Endodermal cell (in vitro differentiated cells): Measurements from ENCODE around the gene FOXP4. TPM values are rescaled to one million over a fixed set of nuclear protein-coding genes. Genes with fewer than 3 reads are reported as not detected.

Experiments used
- DNase-seq: peaks from one replicate; pipeline ENCODE4 v3.0.0-alpha.2; 2017
- H3K27ac ChIP-seq: 2 replicates; pipeline ENCODE4 v1.5.1; 2013; ENCODE audit warnings: mild to moderate bottlenecking, low read depth, low read length, moderate library complexity
- H3K27me3 ChIP-seq: 2 replicates; pipeline ENCODE4 v1.6.1; 2013; ENCODE audit warnings: mild to moderate bottlenecking, low read length, moderate library complexity; ENCODE audit not compliant: insufficient read depth, control insufficient read depth, poor library complexity, severe bottlenecking
- H3K36me3 ChIP-seq: 2 replicates; pipeline ENCODE4 v1.7.0; 2013; ENCODE audit warnings: mild to moderate bottlenecking, low read length, moderate library complexity; ENCODE audit not compliant: control insufficient read depth, insufficient read depth
- H3K4me1 ChIP-seq: one replicate; pipeline ENCODE4 v1.7.0; 2013; ENCODE audit warnings: low read length; ENCODE audit not compliant: control insufficient read depth, insufficient read depth
- H3K4me3 ChIP-seq: 2 replicates; pipeline ENCODE4 v1.5.1; 2013; ENCODE audit warnings: mild to moderate bottlenecking, low read length, moderate library complexity
- H3K9ac ChIP-seq: 2 replicates; pipeline ENCODE4 v1.6.1; 2013; ENCODE audit warnings: mild to moderate bottlenecking, low read length, moderate library complexity; ENCODE audit not compliant: poor library complexity, severe bottlenecking; ENCODE audit errors: extremely low read depth
- H3K9me3 ChIP-seq: 2 replicates; pipeline ENCODE4 v1.6.1; 2013; ENCODE audit warnings: mild to moderate bottlenecking, low read length, moderate library complexity; ENCODE audit not compliant: control insufficient read depth
- H3K27ac Mint-ChIP-seq: 2 replicates; pipeline ENCODE4 v1.8.0; 2020; ENCODE audit warnings: mixed read lengths
- H3K27me3 Mint-ChIP-seq: 2 replicates; pipeline ENCODE4 v1.8.0; 2021; ENCODE audit warnings: mild to moderate bottlenecking, mixed read lengths; ENCODE audit not compliant: insufficient read depth
- H3K36me3 Mint-ChIP-seq: 2 replicates; pipeline ENCODE4 v1.8.0; 2020; ENCODE audit warnings: low read depth, mixed read lengths
- H3K4me1 Mint-ChIP-seq: 2 replicates; pipeline ENCODE4 v1.8.0; 2020; ENCODE audit warnings: mixed read lengths
- H3K4me3 Mint-ChIP-seq: 2 replicates; pipeline ENCODE4 v1.8.0; 2020; ENCODE audit warnings: mild to moderate bottlenecking, moderate library complexity, mixed read lengths
- H3K9me3 Mint-ChIP-seq: 2 replicates; pipeline ENCODE4 v1.8.0; 2020; ENCODE audit warnings: mild to moderate bottlenecking, mixed read lengths
- CTCF ChIP-seq: fragments of 200-600 bp; sonication (generic); conservative IDR thresholded peaks from 2 replicates; pipeline ENCODE4 v1.5.0; 2021; ENCODE audit warnings: antibody characterized with exemption, mild to moderate bottlenecking
- WGBS, 2 experiments: methylation state at CpG; one replicate each; pipeline versions ENCODE4 v1.1.5 to v1.1.7; 2013; ENCODE audit warnings: missing lambda C conversion rate in 2 of 2, mixed read lengths in 1 of 2; ENCODE audit not compliant: insufficient coverage in 1 of 2, insufficient read length in 1 of 2; 5-methylcytosine and 5-hydroxymethylcytosine counted together
- total RNA-seq, 2 donors: library from RNA; stranded (reverse); fragmentation: NEBNext Ultra II Directional in 1 of 2; extraction: Animal tissue kit (Norgen Biotek cat#: 25700) in 1 of 2; gene quantifications; 2 replicates in 1 of 2; 3 replicates in 1 of 2; pipeline ENCODE4 v1.2.1, GENCODE V29; 2021

The FOXP4 gene
- total RNA-seq, 2 donors from 2014 or later, result 44.4 to 47.7 TPM

GRCh38 chr6:41634657-41635056 lies 88.5 kb downstream of the FOXP4 start:
- H3K9me3 Mint-ChIP-seq, result no peaks in the 10 kb centered on the region

GRCh38 chr6:41635365-41635764 lies 89.2 kb downstream of the FOXP4 start:
- 88 to 100% methylated on average over 1 to 6 of the region's 6 CpGs for WGBS, 2 experiments
- Mint-ChIP-seq H3K4me1 (peaks cover 18% of the 10 kb centered on the region), H3K4me3 (no peak overlapping the region)

More at GRCh38 chr6:41634657-41635056, 88.5 kb downstream of the FOXP4 start:
- Mint-ChIP-seq H3K36me3 (no peaks in the 10 kb centered on the region), H3K4me3 (no peak overlapping the region), H3K4me1 (peaks cover 13% of the 10 kb centered on the region), H3K27me3 (peaks cover 66% of the 10 kb centered on the region), H3K27ac (no peak overlapping the region)
- peak; percentile 69 for DNase-seq
- TF ChIP-seq CTCF, result no peak
- Histone ChIP-seq H3K4me3 (no peak overlapping the region), H3K4me1 (peaks cover 2% of the 10 kb centered on the region), H3K27ac (no peak overlapping the region), H3K27me3 (peaks cover 49% of the 10 kb centered on the region), H3K9me3 (no peaks in the 10 kb centered on the region), H3K36me3 (no peaks in the 10 kb centered on the region), H3K9ac (no peak overlapping the region)
- WGBS, 2 experiments, result 47 to 64% methylated on average over 3 to 4 of the region's 4 CpGs

GRCh38 chr6:41636833-41637193 lies 90.6 kb downstream of the FOXP4 start:
- no peaks in the 10 kb centered on the region for H3K36me3 ChIP-seq
- no peak overlapping the region for H3K27ac ChIP-seq
- H3K9ac ChIP-seq, result no peak overlapping the region
- Mint-ChIP-seq H3K9me3 (no peaks in the 10 kb centered on the region), H3K36me3 (peaks cover 10% of the 10 kb centered on the region), H3K27ac (no peak overlapping the region), H3K4me1 (peaks cover 18% of the 10 kb centered on the region), H3K27me3 (peaks cover 75% of the 10 kb centered on the region), H3K4me3 (peak overlapping the region; percentile 80)
- TF ChIP-seq CTCF, result no peak
- peaks cover 56% of the 10 kb centered on the region for H3K27me3 ChIP-seq
- peaks cover 2% of the 10 kb centered on the region for H3K4me1 ChIP-seq
- DNase-seq, result peak; percentile 91
- no peaks in the 10 kb centered on the region for H3K9me3 ChIP-seq
- 22 to 35% methylated on average over 13 to 31 of the region's 31 CpGs for WGBS, 2 experiments
- peak overlapping the region; percentile 85 for H3K4me3 ChIP-seq

More at GRCh38 chr6:41635365-41635764, 89.2 kb downstream of the FOXP4 start:
- Mint-ChIP-seq H3K27ac (no peak overlapping the region), H3K9me3 (no peaks in the 10 kb centered on the region), H3K27me3 (peaks cover 70% of the 10 kb centered on the region), H3K36me3 (no peaks in the 10 kb centered on the region)
- no peak overlapping the region for H3K9ac ChIP-seq
- no peaks in the 10 kb centered on the region for H3K36me3 ChIP-seq
- H3K4me1 ChIP-seq, result peaks cover 2% of the 10 kb centered on the region
- DNase-seq, result peak; percentile 34
- no peak overlapping the region for H3K27ac ChIP-seq
- no peaks in the 10 kb centered on the region for H3K9me3 ChIP-seq
- TF ChIP-seq CTCF, result no peak
- H3K27me3 ChIP-seq, result peaks cover 52% of the 10 kb centered on the region
- no peak overlapping the region for H3K4me3 ChIP-seq
